ENCODE measurements around the gene UTS2R. TPM values are rescaled to one million over a fixed set of nuclear protein-coding genes. Genes with fewer than 3 reads are reported as not detected.
A peak's percentile ranks its signal among the peaks of the same experiment; 100 is the strongest.

UTS2R gene
- total RNA-seq, 2 experiments from 2014 or later = not detected

DNA sequence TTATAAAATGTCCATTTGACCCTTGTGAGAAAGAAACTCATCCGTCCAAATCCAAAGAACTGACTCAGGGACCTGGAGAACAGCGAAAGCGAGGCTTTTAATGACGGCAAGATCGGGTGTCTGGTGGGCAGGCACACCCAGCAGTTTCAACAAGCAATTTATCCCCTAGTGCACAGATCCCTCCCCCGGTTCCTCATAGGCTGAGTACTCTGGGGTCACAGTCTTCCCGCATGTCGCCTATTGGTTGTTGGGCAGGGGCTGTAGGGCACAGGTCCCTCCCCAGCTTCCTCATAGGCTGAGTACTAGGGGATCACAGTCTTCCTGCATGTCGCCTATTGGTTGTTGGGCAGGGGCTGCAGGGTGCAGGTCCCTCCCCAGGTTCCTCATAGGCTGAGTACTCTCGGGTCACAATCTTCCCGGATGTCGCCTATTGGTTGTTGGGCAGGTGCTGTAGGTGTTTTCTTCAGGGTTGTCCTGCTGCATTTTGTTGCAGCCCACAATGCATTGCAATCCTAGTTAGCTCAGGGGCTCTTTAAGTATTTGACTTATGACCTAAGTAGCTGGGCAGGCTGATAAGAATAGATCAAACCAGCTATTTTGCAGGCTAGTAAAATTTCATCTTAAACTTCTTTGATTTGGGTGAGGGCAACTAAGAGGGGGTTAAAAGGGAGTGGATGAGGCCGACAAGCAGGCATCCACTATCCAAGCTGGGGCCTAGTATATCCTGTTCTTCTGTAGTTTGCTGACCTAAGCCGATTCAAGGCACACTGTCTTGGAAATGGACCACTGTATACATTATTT is 3.6 kb upstream of the UTS2R start:
- Histone ChIP-seq H3K27me3 (ENCODE audit: control insufficient read depth in 1 of 2, insufficient read depth in 2 of 2, low read length in 2 of 2) (peaks cover 21 to 33% of the 10 kb centered on the region in 2 experiments), H3K4me1 (ENCODE audit: insufficient read depth, low read length) (peaks cover 22% of the 10 kb centered on the region), H3K4me3 (ENCODE audit: low read length) (no peak overlapping the region), H3K36me3 (ENCODE audit: insufficient read depth, low read length) (no peaks in the 10 kb centered on the region), H3K27ac (ENCODE audit: low read depth in 1 of 2, low read length in 2 of 2) (no peak overlapping the region), H3K9me3 (ENCODE audit: control insufficient read depth in 1 of 2, insufficient read depth in 1 of 2, low read length in 2 of 2) (peaks cover 0 to 21% of the 10 kb centered on the region in 2 experiments)
- H3K9me3 Mint-ChIP-seq = no peaks in the 10 kb centered on the region
- DNase-seq (no peak), ATAC-seq (ENCODE audit: poor library complexity) (no peak)
- TF ChIP-seq, protein P1, sequence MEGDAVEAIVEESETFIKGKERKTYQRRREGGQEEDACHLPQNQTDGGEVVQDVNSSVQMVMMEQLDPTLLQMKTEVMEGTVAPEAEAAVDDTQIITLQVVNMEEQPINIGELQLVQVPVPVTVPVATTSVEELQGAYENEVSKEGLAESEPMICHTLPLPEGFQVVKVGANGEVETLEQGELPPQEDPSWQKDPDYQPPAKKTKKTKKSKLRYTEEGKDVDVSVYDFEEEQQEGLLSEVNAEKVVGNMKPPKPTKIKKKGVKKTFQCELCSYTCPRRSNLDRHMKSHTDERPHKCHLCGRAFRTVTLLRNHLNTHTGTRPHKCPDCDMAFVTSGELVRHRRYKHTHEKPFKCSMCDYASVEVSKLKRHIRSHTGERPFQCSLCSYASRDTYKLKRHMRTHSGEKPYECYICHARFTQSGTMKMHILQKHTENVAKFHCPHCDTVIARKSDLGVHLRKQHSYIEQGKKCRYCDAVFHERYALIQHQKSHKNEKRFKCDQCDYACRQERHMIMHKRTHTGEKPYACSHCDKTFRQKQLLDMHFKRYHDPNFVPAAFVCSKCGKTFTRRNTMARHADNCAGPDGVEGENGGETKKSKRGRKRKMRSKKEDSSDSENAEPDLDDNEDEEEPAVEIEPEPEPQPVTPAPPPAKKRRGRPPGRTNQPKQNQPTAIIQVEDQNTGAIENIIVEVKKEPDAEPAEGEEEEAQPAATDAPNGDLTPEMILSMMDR (IDR thresholded peaks at IDR 0.05) = no peak
- POLR2A ChIA-PET = no interaction called here
- intact Hi-C loops (cut with DNase I, micrococcal nuclease) = no loop called here
- H3K4me3 Mint-ChIP-seq = no peak overlapping the region
- H3K4me1 Mint-ChIP-seq (ENCODE audit: low read depth) = peaks cover 10% of the 10 kb centered on the region
- peaks cover 36% of the 10 kb centered on the region for H3K27me3 Mint-ChIP-seq
- no peaks in the 10 kb centered on the region for H3K36me3 Mint-ChIP-seq (ENCODE audit: low read depth)
- CTCF ChIA-PET = no interaction called here
- no peak overlapping the region for H3K27ac Mint-ChIP-seq

DNA sequence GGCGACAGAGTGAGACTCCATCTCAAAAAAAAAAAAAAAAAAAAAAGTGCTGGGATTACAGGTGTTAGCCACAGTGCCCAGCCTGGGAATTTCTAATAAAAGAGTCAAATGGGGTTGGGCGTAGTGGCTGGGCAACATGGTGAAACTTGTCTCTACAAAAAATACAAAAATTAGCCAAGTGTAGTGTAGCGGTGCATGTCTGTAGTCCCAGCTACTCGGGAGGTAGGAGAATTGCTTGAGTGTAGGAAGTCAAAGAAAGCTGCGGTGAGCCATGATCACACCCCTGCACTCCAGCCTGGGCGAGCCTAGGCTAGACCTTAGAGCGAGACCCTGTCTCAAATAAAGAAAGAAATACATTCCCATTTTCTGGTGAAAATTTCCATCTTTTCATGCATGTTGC is 2.4 kb upstream of the UTS2R start:
- TF ChIP-seq, protein P1 (IDR thresholded peaks at IDR 0.05) = no peak
- peaks cover 0 to 21% of the 10 kb centered on the region in 2 experiments for H3K9me3 ChIP-seq (ENCODE audit: control insufficient read depth in 1 of 2, insufficient read depth in 1 of 2, low read length in 2 of 2)
- ChIA-PET CTCF (no interaction called here), POLR2A (no interaction called here)
- Mint-ChIP-seq H3K27me3 (peaks cover 45% of the 10 kb centered on the region), H3K9me3 (no peaks in the 10 kb centered on the region), H3K4me1 (ENCODE audit: low read depth) (peaks cover 10% of the 10 kb centered on the region), H3K27ac (no peak overlapping the region), H3K36me3 (ENCODE audit: low read depth) (no peaks in the 10 kb centered on the region), H3K4me3 (no peak overlapping the region)
- ATAC-seq (ENCODE audit: poor library complexity) (no peak), DNase-seq (no peak)
- H3K27me3 ChIP-seq (ENCODE audit: control insufficient read depth in 1 of 2, insufficient read depth in 2 of 2, low read length in 2 of 2) = peaks cover 30 to 35% of the 10 kb centered on the region in 2 experiments
- no peaks in the 10 kb centered on the region for H3K36me3 ChIP-seq (ENCODE audit: insufficient read depth, low read length)
- H3K27ac ChIP-seq (ENCODE audit: low read depth in 1 of 2, low read length in 2 of 2) = no peak overlapping the region
- H3K4me3 ChIP-seq (ENCODE audit: low read length) = no peak overlapping the region
- intact Hi-C loops (cut with DNase I, micrococcal nuclease) = no loop called here
- peaks cover 22% of the 10 kb centered on the region for H3K4me1 ChIP-seq (ENCODE audit: insufficient read depth, low read length)

DNA sequence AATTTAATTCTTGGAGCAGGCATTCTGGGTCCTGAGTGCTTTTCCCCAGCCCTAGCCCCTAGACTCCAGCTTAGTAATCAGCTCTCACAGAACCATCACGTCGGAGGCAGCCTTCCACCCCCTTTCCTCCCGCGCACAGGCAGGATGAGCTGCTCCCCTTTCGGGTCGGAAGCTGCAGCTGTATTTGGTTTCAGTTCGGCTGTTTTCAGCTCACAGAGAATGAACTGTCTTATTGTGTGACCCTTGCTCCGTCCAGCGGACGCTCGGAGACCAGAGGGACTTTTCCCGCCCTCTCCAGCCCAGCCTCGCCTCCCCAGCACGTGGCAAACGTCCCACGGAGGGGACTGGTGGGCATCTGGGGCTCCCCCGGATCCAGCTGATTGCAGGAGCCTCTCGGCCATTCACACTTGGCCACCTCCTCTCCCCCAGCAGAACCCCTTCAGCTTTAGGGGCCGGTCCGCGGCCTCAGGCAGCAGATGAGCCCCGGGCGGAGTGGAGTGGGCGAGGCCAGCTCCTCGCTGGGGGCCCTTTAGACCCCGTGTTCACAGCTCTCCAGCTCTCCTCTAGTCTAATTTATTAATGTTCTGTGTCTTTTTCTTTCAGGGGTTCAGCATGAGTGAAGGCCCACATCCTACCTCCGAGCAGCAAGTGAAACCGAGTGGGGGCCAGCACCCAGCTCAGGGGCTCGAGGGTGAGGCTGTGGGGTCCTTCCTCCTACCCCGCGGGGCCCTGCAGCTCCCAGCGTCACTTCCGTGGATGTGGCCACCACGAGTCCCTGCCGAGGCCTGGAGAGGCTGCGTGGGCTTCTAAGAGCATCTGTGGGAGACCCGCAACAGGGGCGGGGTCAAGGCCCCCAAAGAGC is 863 bp upstream of the UTS2R start:
- ATAC-seq (ENCODE audit: poor library complexity) = no peak
- Mint-ChIP-seq H3K9me3 (no peaks in the 10 kb centered on the region), H3K27me3 (peaks cover 47% of the 10 kb centered on the region), H3K4me3 (peak overlapping the region; percentile 23), H3K4me1 (ENCODE audit: low read depth) (peaks cover 10% of the 10 kb centered on the region), H3K27ac (no peak overlapping the region), H3K36me3 (ENCODE audit: low read depth) (no peaks in the 10 kb centered on the region)
- H3K27ac ChIP-seq (ENCODE audit: low read depth in 1 of 2, low read length in 2 of 2) = no peak overlapping the region
- peaks cover 0 to 21% of the 10 kb centered on the region in 2 experiments for H3K9me3 ChIP-seq (ENCODE audit: control insufficient read depth in 1 of 2, insufficient read depth in 1 of 2, low read length in 2 of 2)
- TF ChIP-seq, protein P1 (IDR thresholded peaks at IDR 0.05) = no peak
- H3K4me3 ChIP-seq (ENCODE audit: low read length) = peak overlapping the region; percentile 45
- peaks cover 37 to 42% of the 10 kb centered on the region in 2 experiments for H3K27me3 ChIP-seq (ENCODE audit: control insufficient read depth in 1 of 2, insufficient read depth in 2 of 2, low read length in 2 of 2)
- H3K36me3 ChIP-seq (ENCODE audit: insufficient read depth, low read length) = no peaks in the 10 kb centered on the region
- CTCF ChIA-PET = interaction anchor here (1.0 kb wide), 1 partner anchor 333 kb away, joined by 3 read pairs; the partner anchor contains the start of gene DCXR
- POLR2A ChIA-PET = no interaction called here
- peaks cover 22% of the 10 kb centered on the region for H3K4me1 ChIP-seq (ENCODE audit: insufficient read depth, low read length)
- intact Hi-C loops (cut with DNase I, micrococcal nuclease) = no loop called here
- no peak for DNase-seq

Measured in CD4-positive, alpha-beta T cell (primary cell).